Pons (tissue), 1 donor: ENCODE results near the gene STYXL1.
A peak's percentile ranks its signal among the peaks of the same experiment; 100 is the strongest.

ENCODE experiments used
- DNase-seq: peaks from one replicate; pipeline ENCODE4 v3.0.0-alpha.2; 2016; ENCODE audit warnings: low spot score

Gene STYXL1

DNA sequence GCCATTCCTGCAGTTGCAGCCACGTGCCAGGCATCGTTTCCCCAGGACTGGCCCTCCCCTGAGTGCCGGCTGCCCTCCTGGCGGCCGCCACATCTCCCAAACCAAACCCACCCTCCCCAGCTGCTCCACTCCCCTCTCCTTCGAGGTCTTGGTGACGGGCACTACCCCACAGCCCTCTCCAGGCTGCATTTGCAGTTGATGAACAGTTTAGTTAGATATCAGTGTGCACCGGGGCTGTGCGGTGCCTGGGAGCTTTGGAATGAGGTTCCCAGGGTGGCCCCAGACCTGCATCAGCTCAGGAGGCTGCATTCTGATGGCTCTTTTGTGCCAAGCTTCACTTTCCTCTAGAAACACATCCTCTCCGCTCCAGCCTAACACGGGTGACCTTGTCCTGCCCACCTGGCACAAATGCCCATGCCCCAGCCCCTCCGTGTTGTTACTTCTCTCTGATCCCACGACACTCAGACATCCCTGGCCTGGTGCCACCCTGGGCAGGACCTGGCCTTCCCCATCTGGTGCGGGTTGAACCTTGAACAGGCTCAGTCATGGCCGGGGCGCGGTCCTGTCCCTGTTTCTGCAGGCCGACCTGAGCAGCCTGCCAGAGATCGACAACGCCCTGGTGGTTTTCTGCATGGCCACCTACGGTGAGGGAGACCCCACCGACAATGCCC is 67.9 kb downstream of the STYXL1 start:
- DNase-seq: no peak

DNA sequence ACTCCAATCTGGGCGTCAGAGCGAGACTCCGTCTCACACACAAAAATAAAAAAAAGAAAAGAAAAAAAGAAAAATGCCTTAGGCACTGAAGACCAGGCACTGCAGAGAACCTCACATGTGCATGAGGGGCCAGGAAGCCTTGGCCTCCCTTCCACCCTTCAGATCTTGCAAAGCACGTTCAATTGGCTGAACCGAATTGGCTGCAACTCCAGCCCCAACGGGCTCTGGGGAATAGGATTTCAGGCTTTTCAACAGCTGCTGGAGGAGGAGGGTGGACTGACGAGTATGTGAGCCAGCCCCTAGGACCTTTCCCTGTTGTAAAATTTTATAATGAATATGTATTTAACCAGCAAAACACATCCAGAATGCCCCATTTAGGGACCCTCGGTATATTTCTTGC is 70.1 kb downstream of the STYXL1 start:
- DNase-seq: no peak

DNA sequence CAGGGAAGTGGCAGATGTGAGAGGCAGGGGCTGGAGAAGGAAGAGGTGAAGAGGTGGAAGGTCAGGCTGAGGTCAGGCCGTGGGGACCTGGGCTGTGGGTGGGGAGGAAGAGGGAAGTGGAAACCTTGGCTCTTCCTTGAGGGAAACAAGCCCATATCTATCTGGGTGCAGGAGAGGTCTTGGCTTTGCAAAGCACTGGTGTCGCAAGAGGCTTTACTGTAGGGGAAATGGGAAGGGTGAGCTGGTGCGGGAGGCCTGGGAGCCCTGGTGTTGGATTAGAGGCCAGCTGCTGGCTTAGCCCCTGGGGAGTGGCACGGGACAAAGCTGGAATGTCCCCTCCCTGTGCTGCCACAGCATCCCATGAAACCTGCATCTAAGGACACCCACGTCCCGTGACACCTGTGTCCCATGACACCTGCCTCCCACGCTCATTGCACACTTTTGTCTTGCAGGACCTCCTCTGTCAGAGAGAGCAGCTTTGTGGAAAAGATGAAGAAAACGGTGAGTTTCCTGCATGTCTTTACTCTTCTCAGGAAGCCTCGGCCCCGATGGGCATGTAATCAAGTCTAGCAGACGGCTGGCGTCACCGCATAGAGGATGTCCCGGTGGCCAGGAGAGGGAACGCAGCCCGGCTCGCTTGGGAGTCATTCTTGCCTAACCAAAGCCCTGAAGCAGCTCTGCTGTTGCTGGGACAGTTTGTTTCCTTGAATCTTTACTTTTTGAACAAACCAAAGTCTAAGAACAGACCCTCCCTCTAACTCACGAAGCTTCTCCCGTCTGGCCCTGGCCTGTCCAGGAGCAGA is 75.6 kb downstream of the STYXL1 start:
- DNase-seq: no peak

DNA sequence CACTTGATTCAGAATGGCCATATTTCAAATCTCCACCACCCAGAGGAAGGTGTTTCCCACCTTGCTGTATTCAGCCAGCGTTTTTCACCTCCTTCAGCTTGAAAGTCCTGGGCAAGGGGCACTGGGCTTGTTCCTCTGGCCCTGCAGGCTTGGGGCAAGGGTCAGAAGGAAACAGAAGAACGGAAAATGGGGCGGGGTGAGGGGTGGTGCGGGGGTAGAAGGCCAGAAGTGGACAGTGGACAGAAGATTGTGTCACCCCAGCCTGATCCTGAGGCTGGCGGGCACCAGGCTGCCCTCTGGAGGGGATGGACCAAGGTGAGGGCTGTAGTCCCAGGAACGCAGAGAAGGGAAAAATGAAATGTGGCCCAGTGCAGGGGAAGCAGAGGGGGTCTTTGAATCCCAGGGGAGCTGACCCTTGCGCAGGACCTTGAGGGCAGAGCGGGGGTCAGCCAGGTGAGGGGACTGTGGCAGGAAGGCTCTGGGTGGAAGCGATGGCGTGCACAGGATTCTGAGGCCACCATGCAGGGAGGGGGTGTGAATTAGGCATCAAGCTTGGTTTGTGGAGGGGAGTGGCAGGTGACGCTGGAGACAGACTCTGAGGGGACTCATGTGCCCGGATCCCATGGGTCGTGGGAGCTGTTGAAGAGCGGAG is 76.4 kb downstream of the STYXL1 start:
- DNase-seq: no peak

DNA sequence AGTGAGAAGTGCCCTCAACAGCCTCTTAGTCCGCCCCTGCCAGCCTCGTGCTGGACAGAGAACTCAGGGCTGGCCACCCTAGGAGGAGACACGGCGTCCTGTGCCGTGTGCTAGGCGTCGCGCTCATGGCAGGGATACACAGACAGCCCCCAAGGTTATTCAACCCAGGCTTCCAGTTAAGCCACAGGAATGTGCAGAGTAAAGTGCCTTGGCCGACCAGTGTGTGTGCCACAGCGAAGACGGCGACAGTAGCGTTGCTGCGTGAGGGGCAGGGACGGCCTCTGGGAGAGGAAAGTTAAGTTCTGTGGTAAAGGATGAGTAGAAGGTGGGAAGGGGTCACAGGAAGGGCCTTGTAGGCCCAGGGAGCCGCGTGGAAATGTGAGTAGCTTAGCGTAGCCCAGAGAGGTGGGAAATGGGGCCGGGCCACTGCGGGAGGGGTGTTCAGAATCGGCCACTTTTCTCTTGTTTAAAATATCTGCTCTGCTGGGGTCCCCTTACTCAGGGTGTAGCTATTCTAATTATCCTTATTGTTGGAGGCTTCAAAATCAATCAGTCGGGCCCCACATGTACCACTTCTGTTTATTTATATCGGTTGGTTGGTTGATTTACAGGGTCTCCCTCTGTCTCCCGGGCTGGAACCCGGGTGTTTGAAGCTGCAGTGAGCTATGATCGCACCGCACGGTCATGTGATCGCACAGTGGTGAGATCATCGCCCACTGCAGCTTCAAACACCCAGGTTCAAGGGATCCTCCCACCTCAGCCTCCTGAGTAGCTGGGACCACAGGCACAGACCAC is 77.9 kb downstream of the STYXL1 start:
- no peak for DNase-seq

DNA sequence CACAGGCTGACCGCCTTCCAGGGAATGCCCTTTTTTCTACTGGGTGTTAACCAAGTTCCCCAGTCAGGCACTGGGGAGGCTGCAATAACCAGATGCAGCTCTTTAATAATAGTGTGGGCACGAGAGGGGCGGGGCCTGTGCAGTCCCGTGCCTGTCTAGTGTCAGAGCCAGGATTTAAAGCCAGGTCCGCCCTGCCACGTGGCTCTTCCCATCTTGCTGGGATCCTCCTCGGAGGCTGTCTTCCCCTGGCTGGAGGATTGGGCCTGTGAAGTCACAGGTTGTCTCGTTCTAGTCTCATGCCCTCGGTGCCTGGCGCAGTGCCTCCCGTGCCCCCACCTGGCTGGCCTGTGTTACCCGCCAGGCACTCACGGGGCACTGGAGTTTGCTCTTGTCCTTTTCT is 78.6 kb downstream of the STYXL1 start:
- no peak for DNase-seq

DNA sequence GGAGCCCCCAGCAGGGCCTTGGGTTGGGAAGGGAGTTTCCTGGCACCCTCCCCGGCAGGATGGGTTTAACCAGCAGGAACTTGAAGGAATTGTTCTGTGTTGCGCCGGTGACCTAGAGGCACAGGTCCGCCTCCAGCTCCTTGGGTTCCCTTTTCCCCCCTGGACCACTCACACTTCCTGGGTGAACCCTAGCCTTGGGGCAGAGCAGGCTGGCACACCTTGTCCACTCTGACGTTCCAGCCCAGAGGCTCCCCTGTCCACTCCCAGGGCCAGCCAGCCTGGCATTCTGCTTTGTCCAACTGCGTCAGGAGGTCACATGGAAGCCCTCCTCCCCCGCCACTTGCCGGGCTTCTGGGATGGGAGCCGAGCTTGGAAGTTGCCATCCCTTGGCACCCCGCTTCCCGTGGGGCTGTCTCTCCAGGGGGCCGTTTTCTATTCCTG is 79.2 kb downstream of the STYXL1 start:
- peak; percentile 68 for DNase-seq

DNA sequence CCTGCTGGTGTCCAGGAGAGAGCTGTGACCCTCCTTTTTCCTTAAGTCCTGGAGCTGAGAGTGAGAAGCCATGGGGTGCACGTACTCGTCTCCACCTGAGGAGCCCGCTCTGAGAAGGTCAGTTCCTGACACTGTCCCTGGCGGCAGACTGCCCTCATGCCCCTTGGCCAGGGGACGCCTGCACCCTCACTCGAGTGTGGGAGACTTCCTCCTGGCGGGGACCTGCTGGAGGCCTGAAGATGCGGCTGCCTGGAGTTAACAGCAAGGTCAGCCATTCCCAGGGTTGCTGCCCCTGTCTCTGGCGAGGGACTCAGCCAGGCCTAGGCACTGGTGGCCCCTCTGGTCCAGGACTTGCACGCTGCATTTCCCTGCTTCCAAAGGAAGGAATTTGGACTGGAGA is 79.8 kb downstream of the STYXL1 start:
- no peak for DNase-seq

DNA sequence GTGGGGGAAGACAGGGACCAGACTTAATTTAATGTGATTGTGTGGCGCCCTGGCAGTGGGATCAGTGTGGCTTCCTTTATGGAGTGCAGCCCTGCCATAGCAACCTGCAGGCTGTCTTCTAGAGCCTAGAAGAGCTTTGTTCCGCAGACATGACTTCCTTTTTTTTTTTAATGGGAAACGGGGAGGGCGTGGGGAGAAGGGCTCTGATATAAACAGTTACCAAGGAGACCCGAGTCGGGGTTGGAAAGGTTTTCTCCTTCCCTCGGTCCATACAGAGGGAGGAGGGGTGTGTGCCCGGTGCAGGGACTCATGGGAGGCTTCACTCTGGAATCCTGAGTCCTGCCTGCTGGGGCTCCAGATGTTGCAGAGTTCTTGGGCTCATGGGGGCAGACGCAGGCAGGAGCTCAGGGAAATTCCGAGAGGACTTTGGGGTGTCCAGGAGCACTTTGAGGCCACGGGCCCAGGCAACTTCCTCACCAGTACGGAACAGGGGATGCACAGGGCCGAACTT is 80.3 kb downstream of the STYXL1 start:
- peak; percentile 34 for DNase-seq

DNA sequence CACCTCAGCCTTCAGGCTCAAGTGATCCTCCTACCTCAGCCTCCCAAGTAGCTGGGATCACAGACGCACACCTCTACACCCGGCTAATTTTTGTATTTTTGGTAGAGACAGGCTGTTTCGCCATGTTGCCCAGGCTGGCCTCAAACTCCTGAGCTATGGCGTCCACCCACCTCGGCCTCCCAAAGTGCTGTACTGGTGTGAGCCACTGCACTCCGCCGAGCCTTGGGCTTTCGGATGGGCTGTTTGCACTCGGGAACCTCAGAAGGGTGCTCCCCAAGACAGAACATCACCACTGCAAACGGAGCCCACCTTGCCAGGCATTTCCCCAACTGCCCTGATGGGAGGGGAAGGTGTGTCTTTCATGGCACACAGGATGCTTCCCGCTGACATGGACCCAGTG is 80.7 kb downstream of the STYXL1 start:
- DNase-seq: no peak

DNA sequence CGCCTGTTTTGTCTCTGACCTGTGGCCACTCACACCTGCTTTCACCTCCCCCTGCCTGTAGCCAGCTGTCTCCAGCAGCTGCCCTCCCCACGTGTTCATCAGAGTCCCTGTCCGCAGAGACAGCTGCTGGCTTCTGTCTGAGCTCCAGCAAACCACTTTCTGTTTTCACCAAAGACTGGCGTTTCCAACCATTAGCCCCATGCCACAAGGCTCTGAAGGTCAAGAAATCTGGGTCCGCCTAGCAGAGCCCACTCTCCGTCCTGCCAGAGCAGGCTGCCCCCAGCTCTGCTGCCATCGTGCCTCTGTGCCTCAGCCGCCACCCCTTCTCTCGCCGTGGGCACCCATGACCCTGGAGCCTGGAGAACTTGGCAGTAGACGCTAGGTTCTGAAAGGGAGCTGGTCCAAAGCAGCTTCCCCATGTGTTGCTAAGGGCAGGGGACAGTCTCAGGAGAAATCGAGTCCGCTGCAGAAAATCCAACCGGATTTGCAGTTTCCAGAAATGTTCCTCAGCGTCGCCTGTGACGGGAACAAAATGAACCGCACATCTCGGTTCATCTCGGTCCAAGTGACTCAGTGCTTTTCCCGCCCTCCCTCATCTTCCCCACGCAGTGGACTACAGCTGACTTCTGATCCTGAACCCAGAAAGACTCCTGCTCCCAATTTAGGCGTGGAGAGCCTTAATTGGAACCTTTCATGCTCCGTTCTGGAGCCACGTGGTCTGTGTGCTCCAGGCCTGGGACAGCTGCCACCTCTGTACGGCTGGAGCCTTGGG is 81.4 kb downstream of the STYXL1 start:
- peak; percentile 38 for DNase-seq

DNA sequence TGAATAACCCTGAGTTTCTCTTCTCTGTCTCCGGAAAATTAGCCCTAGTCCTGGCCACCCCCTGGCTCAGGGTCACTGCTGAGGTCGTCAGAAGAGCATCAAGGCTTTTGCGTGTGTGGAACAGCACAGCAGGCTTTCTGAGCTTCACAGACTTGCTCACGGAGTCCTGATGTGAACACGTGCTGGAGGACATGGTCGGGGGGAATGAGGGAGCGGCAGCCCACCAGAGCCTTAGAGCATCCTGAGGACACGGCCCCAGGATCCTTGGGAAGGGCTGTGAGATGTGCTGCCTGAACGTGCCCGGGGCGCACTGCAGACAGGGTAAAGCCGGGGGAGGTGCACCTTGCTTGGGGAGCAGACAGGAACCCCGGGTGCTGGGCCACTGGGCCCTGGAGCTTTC is 82.2 kb downstream of the STYXL1 start:
- DNase-seq: no peak

DNA sequence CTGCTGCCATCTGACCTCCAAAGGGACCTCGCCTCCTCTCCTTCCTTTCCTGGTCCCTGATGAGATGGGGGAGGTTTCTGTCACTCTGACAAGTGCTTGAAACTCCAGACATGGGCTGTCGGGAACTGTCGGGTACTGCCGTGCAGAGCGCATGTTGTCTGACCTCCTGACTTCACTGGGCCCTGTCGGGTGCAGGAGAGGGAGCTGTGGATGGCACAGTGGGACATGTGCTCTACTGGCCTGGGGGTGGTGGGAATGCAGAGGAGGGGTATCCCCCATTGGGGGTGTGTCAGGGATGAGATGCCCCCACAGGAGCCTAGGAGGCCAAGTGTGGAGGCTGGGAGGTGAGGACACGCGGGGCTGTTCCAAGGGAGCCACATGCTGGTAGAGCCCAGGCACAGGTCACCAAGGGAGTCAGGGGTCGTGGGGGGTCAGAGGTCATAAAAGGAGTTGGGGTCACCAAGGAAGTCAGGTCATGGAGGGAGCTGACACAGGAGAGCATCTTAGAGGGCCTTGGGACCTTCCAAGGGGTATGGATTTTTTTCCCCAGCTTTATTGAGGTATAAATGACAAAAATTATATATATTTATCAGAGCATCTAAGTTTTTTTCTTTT is 84.3 kb downstream of the STYXL1 start:
- DNase-seq: no peak

DNA sequence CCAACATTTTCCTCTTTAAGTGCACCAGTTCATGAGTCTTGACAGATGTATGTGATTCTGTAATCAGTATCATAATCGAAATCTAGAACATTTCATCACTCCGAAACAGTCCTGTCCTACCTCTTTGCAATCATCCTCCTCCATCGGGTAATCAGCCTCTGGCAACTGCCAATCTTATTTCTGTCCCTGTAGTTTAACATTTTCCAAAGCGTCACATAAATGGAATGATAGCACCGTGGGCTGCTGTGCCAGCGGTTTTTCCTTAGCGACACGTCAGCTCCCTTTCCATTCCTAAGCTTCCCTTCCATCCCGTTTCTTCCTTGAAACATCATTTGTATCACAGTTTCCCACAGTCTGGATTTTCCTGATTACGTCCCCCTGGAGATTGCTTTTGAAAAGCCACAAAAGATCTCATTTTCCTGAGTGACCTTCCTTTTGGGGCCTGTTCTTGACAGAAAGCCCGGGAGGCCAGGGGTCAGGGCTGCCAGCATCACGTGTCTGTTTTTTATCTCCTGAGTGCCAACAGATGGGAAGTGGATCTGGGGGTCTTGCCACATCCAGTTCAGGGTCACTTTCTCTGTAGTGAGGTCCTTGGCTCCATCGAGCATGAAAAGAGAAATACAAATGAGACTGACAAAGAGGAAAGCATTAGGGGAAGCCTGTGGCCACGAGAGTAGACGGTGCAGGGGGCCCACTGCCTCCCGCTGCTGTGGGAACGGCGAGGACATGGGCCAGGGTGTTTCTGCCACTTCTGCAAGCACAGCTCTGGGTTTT is 85.0 kb downstream of the STYXL1 start:
- no peak for DNase-seq

DNA sequence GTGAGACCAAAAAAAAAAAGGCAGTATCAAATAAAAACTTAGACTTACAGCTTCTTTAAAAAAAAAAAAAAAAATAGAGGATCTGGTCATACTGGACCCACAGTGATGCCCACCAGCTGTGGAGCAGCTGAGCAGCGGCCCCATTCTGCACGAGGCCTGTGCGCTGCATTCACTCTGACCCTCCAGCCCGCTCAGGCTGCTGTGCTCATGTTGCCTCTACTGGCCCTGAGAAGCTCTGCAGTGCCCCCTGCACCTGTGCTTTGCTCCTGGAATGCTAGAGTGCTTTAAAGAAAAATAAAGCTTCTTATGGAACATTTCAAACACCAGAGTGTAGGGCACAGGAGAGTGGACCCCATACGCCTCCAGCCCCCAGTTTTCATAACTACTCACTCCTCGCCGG is 86.6 kb downstream of the STYXL1 start:
- no peak for DNase-seq

DNA sequence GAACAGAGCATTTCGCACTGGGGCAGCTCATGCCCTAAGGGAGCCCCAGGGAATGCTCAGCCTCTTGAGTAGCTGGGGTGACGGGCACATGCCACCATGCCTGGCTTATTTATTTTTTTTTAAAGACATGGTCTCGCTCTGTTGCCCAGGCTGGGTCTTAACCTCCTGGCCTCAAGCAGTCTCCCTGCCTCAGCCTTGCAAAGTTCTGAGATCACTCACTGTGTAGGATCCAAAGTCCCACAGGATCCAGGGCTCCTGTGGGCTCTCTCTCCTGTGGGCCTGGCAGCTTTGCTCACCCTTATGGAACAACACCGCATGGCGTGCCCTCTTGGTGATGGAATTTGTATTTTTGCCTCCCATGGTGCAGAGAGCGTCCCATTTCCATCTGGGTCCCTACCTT is 87.4 kb downstream of the STYXL1 start:
- no peak for DNase-seq

DNA sequence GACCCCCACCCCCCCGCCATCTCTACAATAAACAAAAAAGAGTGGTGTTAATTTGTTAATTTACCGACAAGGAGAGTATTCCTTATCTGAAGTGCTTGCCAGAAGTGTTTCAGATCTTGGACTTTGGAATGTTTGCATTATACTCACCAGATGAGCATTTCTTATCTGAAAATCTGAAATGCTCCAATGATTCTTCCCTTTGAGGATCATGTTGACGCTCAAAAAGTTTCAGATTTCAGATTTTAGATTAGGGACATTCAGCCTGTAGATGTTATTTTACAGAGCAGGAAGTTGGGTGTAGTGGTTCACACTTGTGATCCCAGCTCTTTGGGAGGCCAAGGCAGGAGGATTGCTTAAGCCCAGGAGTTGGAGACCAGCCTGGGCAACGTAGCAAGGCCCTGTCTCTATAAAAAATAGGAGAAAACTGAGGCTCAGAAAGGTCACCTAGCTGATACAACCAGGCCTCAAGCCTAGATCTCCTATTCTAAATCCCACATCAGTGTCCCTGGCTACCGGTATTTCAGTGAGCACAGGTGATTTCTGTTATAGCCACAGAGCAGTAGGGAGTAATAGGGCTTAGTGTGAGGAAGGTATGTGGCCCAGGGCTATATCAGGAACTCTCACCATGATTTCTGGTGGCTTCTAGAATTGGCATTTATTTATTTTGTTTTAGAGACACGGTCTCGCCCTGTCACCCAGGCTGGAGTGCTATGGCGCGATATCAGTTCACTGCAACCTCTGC is 88.8 kb downstream of the STYXL1 start:
- DNase-seq: no peak

DNA sequence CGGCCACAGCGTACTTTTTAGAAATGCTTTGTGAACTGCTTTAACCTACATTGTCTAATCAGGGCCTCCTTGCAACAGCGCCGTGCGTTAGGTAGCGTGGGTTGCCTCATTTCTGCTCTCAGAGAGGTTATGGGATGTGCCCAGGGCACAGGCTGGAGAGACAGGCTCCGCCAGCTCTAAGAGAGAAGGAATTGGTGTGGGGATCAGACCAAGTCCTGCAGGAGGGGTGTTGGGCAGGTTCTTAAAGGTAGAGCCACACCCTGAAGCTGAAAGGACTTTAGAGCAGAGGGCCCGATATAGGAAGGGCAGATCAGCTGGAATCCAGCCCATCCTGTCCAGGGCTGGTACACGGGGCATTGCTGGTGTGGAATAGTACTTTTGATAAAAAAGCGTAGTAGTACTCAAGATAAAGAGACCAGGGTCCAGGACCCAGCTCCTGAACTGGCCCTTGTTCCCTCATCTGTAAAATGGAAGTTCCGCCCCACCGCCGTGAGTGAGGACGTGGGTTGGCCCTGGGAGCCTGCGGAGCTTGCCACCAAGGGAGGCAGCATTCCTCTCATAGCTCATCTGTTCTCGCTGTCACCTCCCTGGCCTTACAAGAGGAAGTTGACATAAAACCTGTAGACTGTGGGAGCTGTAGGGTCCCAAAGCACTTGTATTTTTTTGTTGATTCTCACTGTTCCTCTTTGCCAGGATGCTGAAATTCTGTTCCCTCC is 90.6 kb downstream of the STYXL1 start:
- no peak for DNase-seq
